Stimulated activated memory B cell treated with anti-CD40 and anti-IgM and Interleukin-4, amounts not matched to agents 10 μg/mL and 1 μg/mL and 100 μg/mL, for 72 hours (primary cell): Measurements from ENCODE around the gene ZFPL1.
A peak's percentile ranks its signal among the peaks of the same experiment; 100 is the strongest.
"Not testable (repeated sequence)": the region's sequence is repeated elsewhere in the genome, so short reads cannot be mapped to it uniquely, and the experiment has no call there.

Experiments
- ATAC-seq: fragments of 150-1000 bp; cut with Tn5 transposase; 2 replicates; pipeline ENCODE4 v1.10.0; 2021
- H3K27ac Mint-ChIP-seq: one replicate; pipeline ENCODE4 v1.8.0; 2022; ENCODE audit warnings: mild to moderate bottlenecking, mixed read lengths
- H3K27me3 Mint-ChIP-seq: one replicate; pipeline ENCODE4 v1.8.0; 2022; ENCODE audit warnings: mixed read lengths
- H3K36me3 Mint-ChIP-seq: one replicate; pipeline ENCODE4 v1.8.0; 2022; ENCODE audit warnings: mixed read lengths
- H3K4me1 Mint-ChIP-seq: one replicate; pipeline ENCODE4 v1.8.0; 2022; ENCODE audit warnings: mixed read lengths
- H3K4me3 Mint-ChIP-seq: one replicate; pipeline ENCODE4 v1.8.0; 2022; ENCODE audit warnings: mild to moderate bottlenecking, moderate library complexity, mixed read lengths
- H3K9me3 Mint-ChIP-seq: one replicate; pipeline ENCODE4 v1.8.0; 2022; ENCODE audit warnings: mixed read lengths

Gene ZFPL1

GRCh38 chr11:65113361-65113756 is 29.3 kb downstream of the ZFPL1 start:
- ATAC-seq: no peak
- Mint-ChIP-seq H3K4me1 (peaks cover 65% of the 10 kb centered on the region), H3K4me3 (peak overlapping the region; percentile 97), H3K9me3 (no peaks in the 10 kb centered on the region), H3K27me3 (no peaks in the 10 kb centered on the region), H3K27ac (peak overlapping the region; percentile 90), H3K36me3 (peaks cover 7% of the 10 kb centered on the region)

GRCh38 chr11:65113839-65114238 is 29.8 kb downstream of the ZFPL1 start:
- H3K9me3 Mint-ChIP-seq: no peaks in the 10 kb centered on the region
- no peaks in the 10 kb centered on the region for H3K27me3 Mint-ChIP-seq
- peak overlapping the region; percentile 90 for H3K27ac Mint-ChIP-seq
- H3K4me1 Mint-ChIP-seq: peaks cover 70% of the 10 kb centered on the region
- ATAC-seq: no peak
- H3K4me3 Mint-ChIP-seq: no peak overlapping the region
- peaks cover 12% of the 10 kb centered on the region for H3K36me3 Mint-ChIP-seq

- no peak overlapping the region for H3K4me3 Mint-ChIP-seq
- no peak for ATAC-seq
- peaks cover 74% of the 10 kb centered on the region for H3K4me1 Mint-ChIP-seq
- H3K27me3 Mint-ChIP-seq: no peaks in the 10 kb centered on the region
- H3K27ac Mint-ChIP-seq: no peak overlapping the region
- H3K36me3 Mint-ChIP-seq: peaks cover 18% of the 10 kb centered on the region
- H3K9me3 Mint-ChIP-seq: no peaks in the 10 kb centered on the region
Observed at GRCh38 chr11:65114538-65115171, 30.6 kb downstream of the ZFPL1 start.

GRCh38 chr11:65115361-65116082 is 31.5 kb downstream of the ZFPL1 start:
- Mint-ChIP-seq H3K27ac (peak overlapping the region; percentile 100), H3K9me3 (no peaks in the 10 kb centered on the region), H3K4me1 (peaks cover 73% of the 10 kb centered on the region), H3K27me3 (no peaks in the 10 kb centered on the region), H3K4me3 (peak overlapping the region; percentile 90), H3K36me3 (peaks cover 23% of the 10 kb centered on the region)
- no peak for ATAC-seq

- H3K27ac Mint-ChIP-seq: peak overlapping the region; percentile 100
- H3K4me3 Mint-ChIP-seq: peak overlapping the region; percentile 90
- peaks cover 34% of the 10 kb centered on the region for H3K36me3 Mint-ChIP-seq
- no peaks in the 10 kb centered on the region for H3K9me3 Mint-ChIP-seq
- peak; percentile 13 for ATAC-seq
- H3K4me1 Mint-ChIP-seq: peaks cover 73% of the 10 kb centered on the region
- no peaks in the 10 kb centered on the region for H3K27me3 Mint-ChIP-seq
Observed at GRCh38 chr11:65116370-65117205, 32.6 kb downstream of the ZFPL1 start.

- peaks cover 42% of the 10 kb centered on the region for H3K36me3 Mint-ChIP-seq
Observed at GRCh38 chr11:65117206-65118096, 33.4 kb downstream of the ZFPL1 start, which contains the start of gene ZNHIT2. ZNHIT2 (minus strand) TSS chr11:65117701; CDS start chr11:65117653, 48 bp downstream.

GRCh38 chr11:65118097-65118837 is 34.2 kb downstream of the ZFPL1 start:
- H3K27ac Mint-ChIP-seq: peak overlapping the region; percentile 100
- ATAC-seq: no peak
- no peaks in the 10 kb centered on the region for H3K9me3 Mint-ChIP-seq
- H3K4me3 Mint-ChIP-seq: peak overlapping the region; percentile 90
- H3K4me1 Mint-ChIP-seq: peaks cover 73% of the 10 kb centered on the region
- H3K36me3 Mint-ChIP-seq: peaks cover 42% of the 10 kb centered on the region
- H3K27me3 Mint-ChIP-seq: no peaks in the 10 kb centered on the region

More at GRCh38 chr11:65117206-65118096, 33.4 kb downstream of the ZFPL1 start, which contains the start of gene ZNHIT2:
- Mint-ChIP-seq H3K4me3 (peak within 1 kb of the TSS; percentile 90), H3K27ac (peak within 1 kb of the TSS; percentile 100), H3K4me1 (peaks cover 74% of the 10 kb centered on the region), H3K9me3 (no peaks in the 10 kb centered on the region), H3K27me3 (no peaks in the 10 kb centered on the region)
- peak; percentile 86 for ATAC-seq

GRCh38 chr11:65118891-65119669 is 35.1 kb downstream of the ZFPL1 start:
- not testable (repeated sequence) for H3K27me3 Mint-ChIP-seq, ATAC-seq, H3K9me3 Mint-ChIP-seq
- H3K27ac Mint-ChIP-seq: peak overlapping the region; percentile 100
- H3K4me1 Mint-ChIP-seq: peaks cover 72% of the 10 kb centered on the region
- peaks cover 42% of the 10 kb centered on the region for H3K36me3 Mint-ChIP-seq
- H3K4me3 Mint-ChIP-seq: peak overlapping the region; percentile 19

GRCh38 chr11:65119670-65119995 is 35.6 kb downstream of the ZFPL1 start:
- peaks cover 78% of the 10 kb centered on the region for H3K4me1 Mint-ChIP-seq
- no peaks in the 10 kb centered on the region for H3K9me3 Mint-ChIP-seq
- H3K27me3 Mint-ChIP-seq: no peaks in the 10 kb centered on the region
- peak overlapping the region; percentile 15 for H3K4me3 Mint-ChIP-seq
- peaks cover 42% of the 10 kb centered on the region for H3K36me3 Mint-ChIP-seq
- no peak for ATAC-seq
- H3K27ac Mint-ChIP-seq: peak overlapping the region; percentile 100

GRCh38 chr11:65120831-65121230 is 36.8 kb downstream of the ZFPL1 start:
- no peaks in the 10 kb centered on the region for H3K9me3 Mint-ChIP-seq
- H3K4me3 Mint-ChIP-seq: peak overlapping the region; percentile 99
- no peaks in the 10 kb centered on the region for H3K27me3 Mint-ChIP-seq
- H3K36me3 Mint-ChIP-seq: peaks cover 50% of the 10 kb centered on the region
- H3K4me1 Mint-ChIP-seq: peaks cover 71% of the 10 kb centered on the region
- ATAC-seq: no peak
- H3K27ac Mint-ChIP-seq: peak overlapping the region; percentile 100

- Mint-ChIP-seq H3K4me1 (peaks cover 68% of the 10 kb centered on the region), H3K27ac (peak overlapping the region; percentile 100), H3K36me3 (peaks cover 53% of the 10 kb centered on the region)
Observed at GRCh38 chr11:65121447-65121864, 37.4 kb downstream of the ZFPL1 start.

GRCh38 chr11:65121865-65122696 is 38.1 kb downstream of the ZFPL1 start, which contains the start of the genes FAU and MRPL49:
FAU (minus strand) TSS chr11:65122134; CDS start chr11:65121813, 321 bp downstream.
MRPL49 (plus strand) TSS chr11:65122321; CDS start chr11:65122347, 26 bp downstream.
- H3K4me3 Mint-ChIP-seq: peak within 1 kb of the TSS; percentile 99
- H3K27ac Mint-ChIP-seq: peak within 1 kb of the TSS; percentile 100
- H3K36me3 Mint-ChIP-seq: peaks cover 57% of the 10 kb centered on the region
- no peaks in the 10 kb centered on the region for H3K9me3 Mint-ChIP-seq
- H3K4me1 Mint-ChIP-seq: peaks cover 69% of the 10 kb centered on the region
- H3K27me3 Mint-ChIP-seq: no peaks in the 10 kb centered on the region
- ATAC-seq: peak; percentile 93

More at GRCh38 chr11:65121447-65121864, 37.4 kb downstream of the ZFPL1 start:
- Mint-ChIP-seq H3K9me3 (no peaks in the 10 kb centered on the region), H3K4me3 (peak overlapping the region; percentile 99), H3K27me3 (no peaks in the 10 kb centered on the region)
- ATAC-seq: no peak
